NB4 (cell line): ENCODE results near the gene SIAH3.
"Not testable (repeated sequence)": the region's sequence is repeated elsewhere in the genome, so short reads cannot be mapped to it uniquely, and the experiment has no call there.

Source experiments
- DNase-seq: peaks from one replicate; pipeline ENCODE4 v3.0.0; 2010; ENCODE audit warnings: low read depth
- H3K4me3 ChIP-seq: one replicate; pipeline ENCODE4 v1.5.1; 2011; ENCODE audit warnings: mild to moderate bottlenecking, low read depth, low read length, moderate library complexity
- CTCF ChIP-seq: IDR thresholded peaks from one replicate; pipeline ENCODE4 v1.5.1; 2012; ENCODE audit warnings: low read depth, low read length
- MAX ChIP-seq: IDR thresholded peaks from 2 replicates; pipeline ENCODE4 v1.6.1; 2011; ENCODE audit warnings: low read depth, low read length
- MYC ChIP-seq: IDR thresholded peaks from 2 replicates; pipeline ENCODE4 v1.6.1; 2011; ENCODE audit warnings: low read depth, low read length
- POLR2A ChIP-seq: IDR thresholded peaks from 2 replicates; pipeline ENCODE4 v1.6.1; 2011; ENCODE audit warnings: mild to moderate bottlenecking; ENCODE audit not compliant: insufficient read length; ENCODE audit errors: extremely low read depth

The SIAH3 gene

GRCh38 chr13:45773236-45773635 lies 78.3 kb downstream of the SIAH3 start:
- no peak for TF ChIP-seq MYC
- no peak for TF ChIP-seq POLR2A
- TF ChIP-seq MAX: no peak
- no peak for TF ChIP-seq CTCF
- DNase-seq: no peak
- H3K4me3 ChIP-seq: no peak overlapping the region

DNA sequence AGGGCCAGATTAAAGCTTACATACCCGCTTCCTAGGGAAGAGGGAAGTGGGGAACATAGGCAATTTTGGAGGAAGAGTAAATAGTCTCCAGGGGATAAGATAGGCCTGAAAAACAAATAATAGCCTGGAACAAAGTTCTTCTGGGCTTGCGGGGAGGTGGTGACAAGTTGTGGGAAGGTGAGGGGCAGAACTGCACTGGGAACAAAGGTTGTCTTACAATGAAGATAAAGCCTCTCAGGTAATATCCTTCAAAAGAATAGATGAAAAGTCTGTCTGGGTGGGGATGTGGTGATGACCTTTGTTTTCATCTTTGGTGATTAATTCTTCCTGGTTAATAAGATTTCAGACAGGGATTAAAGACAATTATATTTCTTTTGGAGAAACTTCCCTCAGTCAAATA lies 80.7 kb downstream of the SIAH3 start:
- no peak for DNase-seq
- no peak for TF ChIP-seq MAX
- TF ChIP-seq MYC: no peak
- no peak for TF ChIP-seq POLR2A
- no peak for TF ChIP-seq CTCF
- H3K4me3 ChIP-seq: no peak overlapping the region

DNA sequence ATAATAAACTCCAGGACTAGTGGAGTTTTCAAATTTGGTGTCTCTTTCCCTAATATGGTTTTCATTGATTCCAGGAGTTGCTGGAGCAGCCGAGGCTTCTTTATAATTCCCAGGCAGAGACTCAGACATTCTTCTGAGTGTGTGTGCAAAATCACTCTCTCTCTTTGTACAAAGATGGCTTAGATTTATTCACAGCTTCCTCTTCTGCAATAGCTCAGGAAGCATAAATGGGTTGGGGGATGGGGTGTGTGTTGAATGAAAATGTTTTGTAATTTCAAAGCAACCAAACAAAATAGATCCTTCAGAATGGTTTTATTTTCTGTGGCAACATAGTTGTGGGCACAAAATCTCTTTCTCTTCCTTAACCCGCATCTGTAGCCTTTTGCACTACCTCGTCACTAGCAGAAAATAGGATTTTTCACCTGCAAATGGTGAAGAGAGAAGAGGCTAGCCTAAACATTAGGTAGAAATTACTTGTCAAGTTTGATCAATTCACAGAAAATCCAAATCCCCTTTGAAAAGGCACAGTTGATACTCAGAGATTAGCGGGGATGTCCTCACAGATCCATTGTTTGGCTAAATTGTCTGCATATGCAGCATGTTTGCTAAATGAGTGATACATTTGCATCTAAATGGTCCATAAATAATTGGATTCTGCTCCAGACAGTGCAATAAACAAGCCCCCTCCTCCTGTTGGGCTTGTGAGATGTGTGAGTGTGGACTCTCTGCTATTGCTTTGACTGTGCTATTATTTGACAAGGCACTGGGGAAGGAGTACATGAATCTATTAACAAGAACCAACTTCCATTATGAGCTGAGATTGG lies 82.7 kb downstream of the SIAH3 start:
- no peak for TF ChIP-seq CTCF
- no peak for TF ChIP-seq MYC
- no peak for TF ChIP-seq POLR2A
- TF ChIP-seq MAX: no peak
- DNase-seq: peak; percentile 42
- no peak overlapping the region for H3K4me3 ChIP-seq

- no peak overlapping the region for H3K4me3 ChIP-seq
- TF ChIP-seq POLR2A (no peak), CTCF (no peak), MAX (no peak), MYC (no peak)
- no peak for DNase-seq
Observed at GRCh38 chr13:45765464-45765863, 86.1 kb downstream of the SIAH3 start.

DNA sequence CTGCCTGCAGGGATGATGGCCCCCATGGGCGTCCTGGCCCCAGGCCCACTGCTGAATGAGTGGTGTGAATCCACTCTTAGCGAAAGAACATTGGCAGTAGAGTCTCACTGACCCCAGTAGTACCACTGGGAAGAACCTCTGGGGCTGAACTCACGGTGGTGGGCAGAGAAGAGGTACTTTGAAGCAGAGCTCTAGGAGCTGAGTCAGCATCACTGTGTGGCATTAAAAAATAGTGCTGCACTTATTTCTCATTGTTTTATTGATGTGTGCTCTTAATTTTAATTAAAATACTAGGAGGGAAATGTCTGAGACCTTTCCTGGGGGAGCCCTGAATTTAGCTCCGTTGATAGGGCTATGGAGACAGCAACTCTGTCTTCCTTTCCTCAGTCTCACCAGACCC lies 88.1 kb downstream of the SIAH3 start:
- no peak for TF ChIP-seq MAX
- H3K4me3 ChIP-seq: no peak overlapping the region
- DNase-seq: no peak

DNA sequence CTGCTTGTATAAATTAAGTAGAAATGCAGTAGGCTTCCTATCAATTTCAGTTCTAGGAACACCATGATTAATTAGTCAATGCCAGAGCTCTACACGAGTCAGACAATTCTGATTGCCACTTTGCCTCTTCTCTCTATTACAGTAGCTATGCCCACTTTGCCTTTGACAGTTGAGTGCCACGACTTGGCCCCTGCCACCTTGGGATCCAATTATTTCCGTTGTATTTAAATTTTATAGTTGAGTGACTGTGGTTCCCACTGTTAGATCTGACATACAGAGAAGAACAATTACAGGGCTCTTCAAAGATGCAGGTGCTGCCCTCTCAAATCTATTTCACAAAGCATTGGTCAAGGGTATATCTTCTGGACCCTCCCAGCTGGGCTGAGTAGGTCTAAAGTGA lies 94.0 kb downstream of the SIAH3 start:
- DNase-seq, H3K4me3 ChIP-seq: not testable (repeated sequence)

- not testable (repeated sequence) for DNase-seq, H3K4me3 ChIP-seq
Observed at GRCh38 chr13:45756498-45756897, 95.1 kb downstream of the SIAH3 start.
